HepG2 (cell line): ENCODE measurements around the gene BMERB1. TPM values are rescaled to one million over a fixed set of nuclear protein-coding genes. Genes with fewer than 3 reads are reported as not detected.
A peak's percentile ranks its signal among the peaks of the same experiment; 100 is the strongest.

Experiments
- FOSL1 ChIP-seq: sonication (generic); formaldehyde crosslinking; IDR thresholded peaks from 2 replicates; pipeline ENCODE4 v1.9.0; 2021; ENCODE audit warnings: missing genetic modification reagents, borderline replicate concordance
- FOXA1 ChIP-seq, 2 experiments: fragments of 450-650 bp in 1 of 2; sonication (generic) in 1 of 2; formaldehyde crosslinking in 1 of 2; IDR thresholded peaks; 2 replicates each; pipeline versions ENCODE4 v1.4.0 to v1.6.1; 2016 to 2020; ENCODE audit warnings: missing genetic modification reagents in 1 of 2
- FOXP1 ChIP-seq, 2 experiments: fragments of 450-650 bp in 1 of 2; IDR thresholded peaks; 2 replicates each; pipeline ENCODE4 v1.6.1; 2017 to 2018; ENCODE audit warnings: antibody characterized with exemption in 1 of 2
- HMGA1 ChIP-seq: sonication (generic); formaldehyde crosslinking; conservative IDR thresholded peaks from 2 replicates; pipeline ENCODE4 v1.4.0; 2020; ENCODE audit warnings: missing genetic modification reagents
- HOXA3 ChIP-seq: sonication (generic); formaldehyde crosslinking; IDR thresholded peaks from 2 replicates; pipeline ENCODE4 v1.5.0; 2020; ENCODE audit warnings: missing genetic modification reagents
- NFAT5 ChIP-seq: sonication (generic); formaldehyde crosslinking; IDR thresholded peaks from 2 replicates; pipeline ENCODE4 v1.4.0; 2020; ENCODE audit warnings: missing genetic modification reagents
- SRSF9 ChIP-seq: fragments of 200-400 bp; formaldehyde crosslinking; IDR thresholded peaks from 2 replicates; pipeline ENCODE4 v1.6.1; 2018; ENCODE audit warnings: borderline replicate concordance, mild to moderate bottlenecking, low read depth, low read length; ENCODE audit not compliant: insufficient read depth, poor library complexity, severe bottlenecking
- ZBTB40 ChIP-seq, 2 experiments: fragments of 450-650 bp in 1 of 2; sonication (generic) in 1 of 2; formaldehyde crosslinking in 1 of 2; IDR thresholded peaks; 2 replicates each; pipeline versions ENCODE4 v1.6.1 to v1.8.0; 2016 to 2022; ENCODE audit warnings: antibody characterized with exemption in 1 of 2, mild to moderate bottlenecking in 1 of 2, missing genetic modification reagents in 1 of 2
- ZBTB8A ChIP-seq: sonication (generic); formaldehyde crosslinking; IDR thresholded peaks from 2 replicates; pipeline ENCODE4 v1.4.0; 2020; ENCODE audit warnings: mild to moderate bottlenecking, low read depth, missing genetic modification reagents, borderline replicate concordance
- ZNF18 ChIP-seq: sonication (generic); formaldehyde crosslinking; IDR thresholded peaks from 2 replicates; pipeline ENCODE4 v1.8.0; 2022; ENCODE audit warnings: mild to moderate bottlenecking, missing genetic modification reagents; ENCODE audit not compliant: insufficient replicate concordance
- ZNF670 ChIP-seq: sonication (generic); formaldehyde crosslinking; IDR thresholded peaks from 2 replicates; pipeline ENCODE4 v1.8.0; 2022; ENCODE audit warnings: mild to moderate bottlenecking, missing genetic modification reagents, borderline replicate concordance
- polyA plus RNA-seq, 8 experiments: library from polyadenylated mRNA; depleted of rRNA in 3 of 8; stranded (reverse) in 7 of 8; unstranded in 1 of 8; fragments of >200 nt; fragmentation: Illumina TruSeq in 4 of 8; extraction: Trizol in 4 of 8; gene quantifications; 2 replicates each; pipeline versions ENCODE4 v1.2.1 to v1.2.3, GENCODE V29; 2011 to 2016; ENCODE audit warnings: low read depth in 4 of 8, missing spikeins in 1 of 8, mixed read lengths in 1 of 8; ENCODE audit not compliant: insufficient read depth in 1 of 8
- total RNA-seq, 5 experiments: library from RNA; depleted of rRNA; stranded (reverse); fragments of >200 nt; fragmentation: Illumina TruSeq; extraction: Trizol; gene quantifications; 2 replicates each; pipeline ENCODE4 v1.2.3, GENCODE V29; 2016; ENCODE audit warnings: low read depth in 1 of 5

Gene BMERB1
- total and polyA plus RNA-seq, 2 of the 13 experiments (the other 11 are each of a cell fraction or from before 2014, with no cell fraction given), result 1.4 TPM

- TF ChIP-seq NFAT5 (CRISPR knock-in tag) (no peak), SRSF9 (no peak), FOXP1 (IDR thresholded peaks at IDR 0.05) (no peak), FOXP1 (CRISPR knock-in tag; IDR thresholded peaks at IDR 0.05) (peak; percentile 63; the same call in 1 of the 2 replicates), ZBTB8A (CRISPR knock-in tag) (no peak), FOSL1 (CRISPR knock-in tag) (no peak), ZNF670 (CRISPR knock-in tag) (no peak), ZBTB40 (IDR thresholded peaks at IDR 0.05) (no peak), ZBTB40 (CRISPR knock-in tag; IDR thresholded peaks at IDR 0.05) (no peak; the same call in 1 of the 2 replicates), ZNF18 (CRISPR knock-in tag) (peak; percentile 46), HOXA3 (CRISPR knock-in tag) (peak; percentile 86), FOXA1 (IDR thresholded peaks at IDR 0.05) (no peak), FOXA1 (CRISPR knock-in tag; IDR thresholded peaks at IDR 0.05) (peak; percentile 36), HMGA1 (no peak)
These were observed 35.6 kb upstream of the BMERB1 start (continued) for GRCh38 chr16:15398618-15399316.
